ENCODE measurements around the gene DPF1. TPM values are rescaled to one million over a fixed set of nuclear protein-coding genes. Genes with fewer than 3 reads are reported as not detected.
"Not testable (repeated sequence)": the region's sequence is repeated elsewhere in the genome, so short reads cannot be mapped to it uniquely, and the experiment has no call there.

Gene DPF1
- total and polyA plus RNA-seq, 12 donors = 0.17 to 1.3 (median 0.67) TPM; not detected in 5

DNA sequence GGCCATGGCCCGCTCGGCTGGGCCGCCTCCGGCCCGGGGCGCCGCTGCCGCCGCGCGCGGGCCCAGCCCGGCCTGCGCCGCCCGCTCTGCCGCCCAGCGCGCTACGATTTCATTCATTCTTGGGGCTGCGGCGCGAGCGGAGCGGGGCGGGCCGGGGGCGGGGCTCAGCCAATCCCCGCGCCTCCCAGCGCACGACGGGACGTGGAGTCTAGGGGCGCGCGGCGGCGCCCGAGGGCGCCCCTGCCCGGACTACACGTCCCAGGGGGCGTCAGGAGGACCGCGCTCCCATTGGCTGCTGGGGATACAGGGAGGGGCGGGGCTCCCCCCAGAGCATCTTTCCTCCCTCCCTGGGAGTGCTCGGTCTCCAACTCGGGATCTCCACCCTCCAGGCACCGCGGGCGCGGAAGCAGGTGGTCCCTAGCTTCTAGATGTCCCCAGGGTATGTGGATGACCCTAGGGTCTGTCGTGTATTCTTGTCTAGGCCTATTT is 5.6 kb upstream of the DPF1 start:
- Histone ChIP-seq H3K4me1 (replicated peaks in 1 of 2) (peaks cover 8 to 9% of the 10 kb centered on the region in 2 donors), H3K9me3 (replicated peaks in 1 of 3) (no peaks in the 10 kb centered on the region), H3K27me3 (peaks cover 42% of the 10 kb centered on the region), H3K4me3 (no peak overlapping the region), H3K36me3 (replicated peaks in 1 of 2) (no peaks in the 10 kb centered on the region), H3K27ac (no peak overlapping the region)
- TF ChIP-seq, protein P1, sequence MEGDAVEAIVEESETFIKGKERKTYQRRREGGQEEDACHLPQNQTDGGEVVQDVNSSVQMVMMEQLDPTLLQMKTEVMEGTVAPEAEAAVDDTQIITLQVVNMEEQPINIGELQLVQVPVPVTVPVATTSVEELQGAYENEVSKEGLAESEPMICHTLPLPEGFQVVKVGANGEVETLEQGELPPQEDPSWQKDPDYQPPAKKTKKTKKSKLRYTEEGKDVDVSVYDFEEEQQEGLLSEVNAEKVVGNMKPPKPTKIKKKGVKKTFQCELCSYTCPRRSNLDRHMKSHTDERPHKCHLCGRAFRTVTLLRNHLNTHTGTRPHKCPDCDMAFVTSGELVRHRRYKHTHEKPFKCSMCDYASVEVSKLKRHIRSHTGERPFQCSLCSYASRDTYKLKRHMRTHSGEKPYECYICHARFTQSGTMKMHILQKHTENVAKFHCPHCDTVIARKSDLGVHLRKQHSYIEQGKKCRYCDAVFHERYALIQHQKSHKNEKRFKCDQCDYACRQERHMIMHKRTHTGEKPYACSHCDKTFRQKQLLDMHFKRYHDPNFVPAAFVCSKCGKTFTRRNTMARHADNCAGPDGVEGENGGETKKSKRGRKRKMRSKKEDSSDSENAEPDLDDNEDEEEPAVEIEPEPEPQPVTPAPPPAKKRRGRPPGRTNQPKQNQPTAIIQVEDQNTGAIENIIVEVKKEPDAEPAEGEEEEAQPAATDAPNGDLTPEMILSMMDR (IDR thresholded peaks at IDR 0.05) = no peak
- TF ChIP-seq POLR2A (IDR thresholded peaks at IDR 0.05) = no peak
- intact Hi-C loops (cut with DNase I) = loop anchor here (5.0 to 10.0 kb wide), 2 partner anchors 325 to 332 kb away; partner anchors contain the start of genes SIPA1L3 (in 1 of the 2) and WDR87 (in 1 of the 2)
- DNase-seq = peak; percentile 40 to 73 (median 49)
- 0 to 1% (median 1%) methylated on average over 5 to 54 of the region's 54 CpGs; no CpG with 5 or more reads in 1 of the 4 donors for WGBS, 4 donors

DNA sequence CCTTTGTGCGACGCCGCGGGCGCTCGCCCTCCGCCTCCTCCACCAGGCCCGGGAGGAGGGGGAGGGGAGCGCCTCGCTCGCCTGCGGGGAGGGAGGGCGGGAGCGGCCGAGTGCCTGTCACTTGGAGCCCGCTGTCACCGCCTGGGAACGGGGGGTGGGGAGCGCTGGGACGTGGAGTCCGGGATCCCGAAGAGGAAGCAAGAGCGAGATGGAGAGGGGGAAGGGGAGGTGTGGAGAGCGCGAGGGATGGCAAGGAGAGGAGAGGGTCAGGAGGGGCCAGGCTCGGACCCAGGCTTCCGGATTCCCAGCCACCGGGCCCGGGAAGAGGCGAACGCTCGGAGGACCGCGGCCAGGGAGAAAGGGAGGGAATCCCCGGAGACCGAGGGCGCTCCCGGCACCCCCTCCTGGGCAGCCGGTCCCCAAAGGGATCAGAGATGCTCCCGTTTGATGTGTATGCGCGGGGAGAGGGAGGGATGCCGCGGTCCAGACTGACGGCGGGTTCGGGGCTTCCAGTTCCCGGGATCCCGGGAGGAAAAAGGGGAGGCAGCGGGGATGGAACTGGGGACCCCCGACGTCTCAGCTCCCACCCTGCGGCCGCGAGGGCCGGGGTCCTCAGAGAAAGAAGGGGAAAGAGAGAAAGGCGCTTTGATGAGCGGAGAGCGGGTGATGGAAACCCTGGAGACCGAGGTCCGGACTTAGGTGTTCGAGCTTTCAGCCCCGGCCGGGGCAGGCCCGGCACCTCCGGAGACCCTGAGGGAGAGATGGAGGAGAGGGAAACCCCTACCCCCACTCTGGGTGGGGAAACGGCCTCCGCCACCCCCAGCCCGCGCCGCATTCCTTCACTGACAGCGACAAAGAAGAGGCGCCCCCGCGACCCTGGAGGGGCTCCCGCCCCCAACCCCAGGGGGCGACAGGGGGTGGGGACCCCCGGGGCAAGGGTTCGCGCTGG is 4.7 kb upstream of the DPF1 start:
- DNase-seq = no peak
- Histone ChIP-seq H3K9me3 (replicated peaks in 1 of 3) (no peaks in the 10 kb centered on the region), H3K4me3 (no peak overlapping the region), H3K27me3 (peaks cover 50% of the 10 kb centered on the region), H3K36me3 (replicated peaks in 1 of 2) (no peaks in the 10 kb centered on the region), H3K27ac (no peak overlapping the region), H3K4me1 (replicated peaks in 1 of 2) (peaks cover 13 to 14% of the 10 kb centered on the region in 2 donors)
- TF ChIP-seq, protein P1 (IDR thresholded peaks at IDR 0.05) = no peak
- TF ChIP-seq POLR2A (IDR thresholded peaks at IDR 0.05) = no peak
- intact Hi-C loops (cut with DNase I) = loop anchor here (5.0 to 10.0 kb wide), 2 partner anchors 324 to 331 kb away; partner anchors contain the start of genes SIPA1L3 (in 1 of the 2) and WDR87 (in 1 of the 2)
- WGBS, 4 donors = 0 to 1% (median 1%) methylated on average over 37 to 78 of the region's 80 CpGs

DNA sequence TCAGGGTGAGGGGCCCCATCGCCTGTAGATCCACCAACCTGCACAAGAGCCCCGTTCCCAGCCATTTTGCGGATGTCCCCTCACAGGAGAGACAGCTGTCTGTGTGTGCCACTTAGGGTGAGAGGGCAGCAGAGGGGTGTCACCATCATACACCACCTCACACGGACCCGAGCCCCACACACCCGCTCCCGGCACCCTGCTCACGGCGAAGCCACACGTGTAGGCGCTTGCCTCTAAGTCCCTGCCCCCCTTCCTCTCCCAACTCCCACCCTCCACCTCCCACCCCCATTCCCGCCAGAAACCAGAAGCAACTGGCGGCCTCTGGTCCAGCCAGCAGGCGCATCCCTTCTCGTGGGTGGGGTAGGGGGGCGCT is 4.0 kb upstream of the DPF1 start:
- Histone ChIP-seq H3K4me3 (no peak overlapping the region), H3K36me3 (replicated peaks in 1 of 2) (no peaks in the 10 kb centered on the region), H3K27ac (no peak overlapping the region), H3K4me1 (replicated peaks in 1 of 2) (peaks cover 14 to 15% of the 10 kb centered on the region in 2 donors), H3K9me3 (replicated peaks in 1 of 3) (no peaks in the 10 kb centered on the region), H3K27me3 (peaks cover 56% of the 10 kb centered on the region)
- 31 to 41% (median 38%) methylated on average over 12 to 16 of the region's 16 CpGs for whole genome bisulfite sequencing, 4 donors
- intact Hi-C loops (cut with DNase I) = loop anchor here (5.0 to 10.0 kb wide), 2 partner anchors 323 to 331 kb away; partner anchors contain the start of genes SIPA1L3 (in 1 of the 2) and WDR87 (in 1 of the 2)
- no peak for TF ChIP-seq POLR2A (IDR thresholded peaks at IDR 0.05)
- DNase-seq = no peak

DNA sequence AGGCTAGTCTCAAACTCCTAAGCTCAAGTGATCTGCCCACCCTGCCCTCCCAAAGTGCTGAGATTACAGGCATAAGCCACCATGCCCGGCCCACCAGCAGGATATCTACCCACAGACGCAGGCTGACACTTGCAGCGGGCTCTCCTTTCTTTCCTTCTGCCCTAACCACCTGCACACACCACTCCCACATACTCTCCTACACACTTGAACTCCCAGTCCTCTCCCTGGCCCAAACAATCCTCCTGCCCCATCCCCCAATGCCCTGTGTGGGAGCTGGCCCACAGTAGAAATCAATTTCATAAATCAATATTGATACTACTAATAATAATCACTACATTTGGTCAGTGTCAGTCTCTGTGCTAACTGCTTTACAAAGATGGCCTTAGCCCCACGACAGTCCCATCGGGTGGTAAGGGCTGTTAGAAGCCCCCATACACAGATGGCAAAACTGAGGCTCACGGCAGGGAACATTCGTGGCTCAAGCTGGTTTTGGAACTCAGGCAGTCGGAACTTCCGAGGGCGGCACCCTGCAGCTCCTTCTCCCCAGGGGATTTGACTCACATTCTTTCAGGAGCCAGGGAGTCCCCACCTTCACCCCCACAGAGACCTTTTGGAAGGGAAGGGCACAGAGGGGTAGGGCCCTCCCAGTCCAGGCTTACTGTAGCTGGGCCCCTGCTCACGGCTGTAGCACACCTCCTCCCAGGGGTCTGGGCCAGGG is 3.4 kb upstream of the DPF1 start:
- H3K4me1 ChIP-seq (replicated peaks in 1 of 2) = peaks cover 14 to 15% of the 10 kb centered on the region in 2 donors
- intact Hi-C loops (cut with DNase I) = loop anchor here (5.0 to 10.0 kb wide), 2 partner anchors 323 to 330 kb away; partner anchors contain the start of genes SIPA1L3 (in 1 of the 2) and WDR87 (in 1 of the 2)
- WGBS, 4 donors = 73 to 83% (median 76%) methylated on average over 8 to 11 of the region's 11 CpGs
- no peak for DNase-seq
- no peaks in the 10 kb centered on the region for H3K9me3 ChIP-seq (replicated peaks in 1 of 3)
- peaks cover 62% of the 10 kb centered on the region for H3K27me3 ChIP-seq
- no peak overlapping the region for H3K27ac ChIP-seq
- TF ChIP-seq POLR2A (IDR thresholded peaks at IDR 0.05) = no peak
- TF ChIP-seq, protein P1 (IDR thresholded peaks at IDR 0.05) = no peak
- H3K36me3 ChIP-seq (replicated peaks in 1 of 2) = no peaks in the 10 kb centered on the region
- no peak overlapping the region for H3K4me3 ChIP-seq

DNA sequence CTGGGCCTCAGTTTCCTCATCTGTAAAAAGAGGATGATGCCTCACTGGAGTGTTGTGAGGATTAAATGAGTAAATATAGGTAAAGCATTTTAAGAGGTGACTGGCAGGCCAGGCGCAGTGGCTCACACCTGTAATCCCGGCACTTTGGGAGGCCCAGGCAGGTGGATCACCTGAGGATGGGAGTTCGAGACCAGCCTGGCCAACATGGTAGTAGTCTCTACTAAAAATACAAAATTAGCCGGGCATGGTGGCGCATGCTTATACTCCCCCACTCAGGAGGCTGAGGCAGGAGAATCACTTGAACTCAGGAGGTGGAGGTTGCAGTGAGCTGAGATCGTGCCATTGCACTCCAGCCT is 819 bp upstream of the DPF1 start:
- not testable (repeated sequence) for H3K36me3 ChIP-seq (replicated peaks in 1 of 2); H3K9me3 ChIP-seq (replicated peaks in 1 of 3); H3K4me3 ChIP-seq; DNase-seq; H3K27ac ChIP-seq
- intact Hi-C loops (cut with DNase I) = loop anchor here (5.0 to 10.0 kb wide), 3 partner anchors 308 to 328 kb away; partner anchors contain the start of genes SIPA1L3 (in 1 of the 2) and WDR87 (in 1 of the 2)
- peaks cover 14 to 15% of the 10 kb centered on the region in 2 donors for H3K4me1 ChIP-seq (replicated peaks in 1 of 2)
- H3K27me3 ChIP-seq = peaks cover 57% of the 10 kb centered on the region
- WGBS, 4 donors = 83 to 92% (median 89%) methylated on average over 6 of the region's 6 CpGs

All from adrenal gland (tissue), 12 donors.